SK-N-SH (cell line): ENCODE data around the gene FGD3. TPM values are rescaled to one million over a fixed set of nuclear protein-coding genes. Genes with fewer than 3 reads are reported as not detected.

Experiments
- CTCF ChIA-PET: fragments of 300-600, 350-600 bp; formaldehyde crosslinking; extraction: SDS; loops from one replicate; lab custom pipeline; 2021; lab: Yijun Ruan, JAX
- POLR2A ChIA-PET: fragments of 350-600 bp; sonication (Branson Sonifier 250); formaldehyde crosslinking; extraction: SDS; loops from one replicate; lab custom pipeline; 2020; ENCODE audit warnings: antibody characterized with exemption, inconsistent platforms; lab: Yijun Ruan, JAX
- DNase-seq: peaks from one replicate; pipeline ENCODE4 v3.0.0; 2012
- H2AFZ ChIP-seq: fragments of 200-600 bp; sonication (generic); 2 replicates; pipeline ENCODE4 v1.8.1; 2016; ENCODE audit warnings: antibody characterized with exemption, mild to moderate bottlenecking, low read depth
- H3F3A ChIP-seq: fragments of 200-600 bp; sonication (generic); replicated peaks from 2 replicates; pipeline ENCODE3; 2016; ENCODE audit warnings: antibody characterized with exemption, mild to moderate bottlenecking; ENCODE audit not compliant: insufficient read depth
- H3K27ac ChIP-seq, 2 experiments: fragments of 200-500 bp in 1 of 2; fragments of 200-600 bp in 1 of 2; sonication (Bioruptor generic) in 1 of 2; sonication (generic), shearing (Covaris generic) in 1 of 2; 2 replicates each; pipeline versions ENCODE4 v1.5.1 to v1.6.1; 2014 to 2016; ENCODE audit warnings: low read depth in 2 of 2, inconsistent platforms in 1 of 2, low read length in 1 of 2, mild to moderate bottlenecking in 1 of 2, mixed read lengths in 1 of 2
- H3K27me3 ChIP-seq: fragments of 200-600 bp; sonication (generic), shearing (Covaris generic); 2 replicates; pipeline ENCODE4 v1.6.1; 2016; ENCODE audit warnings: mixed run types; ENCODE audit not compliant: insufficient read depth
- H3K36me3 ChIP-seq, 2 experiments: fragments of 200-500 bp in 1 of 2; fragments of 200-600 bp in 1 of 2; sonication (Bioruptor generic) in 1 of 2; sonication (generic) in 1 of 2; replicated peaks in 1 of 2; 2 replicates each; pipeline versions ENCODE3 to v1.5.1; 2014 to 2016; ENCODE audit warnings: low read length in 1 of 2, mild to moderate bottlenecking in 1 of 2; ENCODE audit not compliant: insufficient read depth in 2 of 2, control insufficient read depth in 1 of 2
- H3K4me1 ChIP-seq, 2 experiments: fragments of 200-500 bp in 1 of 2; fragments of 200-600 bp in 1 of 2; sonication (Bioruptor generic) in 1 of 2; sonication (generic), shearing (Covaris generic) in 1 of 2; 2 replicates each; pipeline versions ENCODE4 v1.5.1 to v1.6.1; 2014 to 2016; ENCODE audit warnings: low read depth in 1 of 2, low read length in 1 of 2, mixed run types in 1 of 2; ENCODE audit not compliant: insufficient read depth in 2 of 2, control insufficient read depth in 1 of 2
- H3K4me2 ChIP-seq: fragments of 200-600 bp; sonication (generic), shearing (Covaris generic); 2 replicates; pipeline ENCODE4 v1.6.1; 2017; ENCODE audit warnings: mixed run types
- H3K4me3 ChIP-seq, 2 experiments: fragments of 200-500 bp in 1 of 2; fragments of 200-600 bp in 1 of 2; sonication (Bioruptor generic) in 1 of 2; sonication (generic), shearing (Covaris generic) in 1 of 2; 2 replicates each; pipeline versions ENCODE4 v1.5.1 to v1.8.1; 2014 to 2016; ENCODE audit warnings: low read depth in 2 of 2, inconsistent platforms in 1 of 2, low read length in 1 of 2, mild to moderate bottlenecking in 1 of 2, mixed read lengths in 1 of 2, moderate library complexity in 1 of 2
- H3K79me2 ChIP-seq: fragments of 200-600 bp; sonication (generic); 2 replicates; pipeline ENCODE4 v1.8.1; 2017; ENCODE audit warnings: mild to moderate bottlenecking; ENCODE audit not compliant: insufficient read depth
- H3K9ac ChIP-seq: fragments of 200-600 bp; sonication (generic); 2 replicates; pipeline ENCODE4 v1.6.1; 2017; ENCODE audit warnings: mixed run types
- H3K9me2 ChIP-seq: fragments of 200-600 bp; sonication (generic); 2 replicates; pipeline ENCODE4 v1.6.1; 2017; ENCODE audit warnings: mixed run types
- H3K9me3 ChIP-seq: fragments of 200-600 bp; sonication (generic); 2 replicates; pipeline ENCODE4 v1.6.1; 2017; ENCODE audit warnings: mixed run types, mild to moderate bottlenecking, moderate library complexity
- H4K20me1 ChIP-seq: fragments of 200-600 bp; sonication (generic); 2 replicates; pipeline ENCODE4 v1.6.1; 2017; ENCODE audit warnings: mild to moderate bottlenecking, mixed run types; ENCODE audit not compliant: insufficient read depth
- FOSL2 ChIP-seq: IDR thresholded peaks from 2 replicates; pipeline ENCODE4 v1.4.0; 2012; ENCODE audit warnings: low read depth, mild to moderate bottlenecking, moderate library complexity, borderline replicate concordance
- FOXJ3 ChIP-seq: sonication (generic); formaldehyde crosslinking; IDR thresholded peaks from 2 replicates; pipeline ENCODE4 v1.5.1; 2020; ENCODE audit warnings: mild to moderate bottlenecking, missing genetic modification reagents
- FOXM1 ChIP-seq: IDR thresholded peaks from 2 replicates; pipeline ENCODE4 v1.4.0; 2012; ENCODE audit warnings: low read depth, mild to moderate bottlenecking
- POLR2AphosphoS5 ChIP-seq: IDR thresholded peaks from 2 replicates; pipeline ENCODE4 v1.6.1; 2012; ENCODE audit warnings: low read depth, low read length
- TEAD4 ChIP-seq: IDR thresholded peaks from 2 replicates; pipeline ENCODE4 v1.4.0; 2012; ENCODE audit warnings: mild to moderate bottlenecking, borderline replicate concordance; ENCODE audit not compliant: insufficient read depth
- WGBS: methylation state at CpG from one replicate; pipeline ENCODE4 v1.1.6; 2017; ENCODE audit warnings: low lambda C conversion rate; 5-methylcytosine and 5-hydroxymethylcytosine counted together
- polyA plus RNA-seq, 3 experiments: library from polyadenylated mRNA; depleted of rRNA; stranded (reverse); fragments of >200 nt; gene quantifications; 2 replicates each; pipeline ENCODE4 v1.2.3, GENCODE V29; 2012
- TF ChIP-seq, protein P1 (sequence below): IDR thresholded peaks from 2 replicates; pipeline ENCODE4 v1.6.1; 2012; ENCODE audit warnings: mild to moderate bottlenecking, low read depth, low read length, moderate library complexity
- TF ChIP-seq, protein P2 (sequence below): IDR thresholded peaks from 2 replicates; pipeline ENCODE4 v1.4.0; 2012; ENCODE audit warnings: low read depth, borderline replicate concordance

FGD3 gene
- polyA plus RNA-seq, 1 of the 3 experiments (the other 2 are of a cell fraction), result not detected

GRCh38 chr9:93057042-93057702 lies 109.8 kb downstream of the FGD3 start (continued):
- TF ChIP-seq, protein P1, sequence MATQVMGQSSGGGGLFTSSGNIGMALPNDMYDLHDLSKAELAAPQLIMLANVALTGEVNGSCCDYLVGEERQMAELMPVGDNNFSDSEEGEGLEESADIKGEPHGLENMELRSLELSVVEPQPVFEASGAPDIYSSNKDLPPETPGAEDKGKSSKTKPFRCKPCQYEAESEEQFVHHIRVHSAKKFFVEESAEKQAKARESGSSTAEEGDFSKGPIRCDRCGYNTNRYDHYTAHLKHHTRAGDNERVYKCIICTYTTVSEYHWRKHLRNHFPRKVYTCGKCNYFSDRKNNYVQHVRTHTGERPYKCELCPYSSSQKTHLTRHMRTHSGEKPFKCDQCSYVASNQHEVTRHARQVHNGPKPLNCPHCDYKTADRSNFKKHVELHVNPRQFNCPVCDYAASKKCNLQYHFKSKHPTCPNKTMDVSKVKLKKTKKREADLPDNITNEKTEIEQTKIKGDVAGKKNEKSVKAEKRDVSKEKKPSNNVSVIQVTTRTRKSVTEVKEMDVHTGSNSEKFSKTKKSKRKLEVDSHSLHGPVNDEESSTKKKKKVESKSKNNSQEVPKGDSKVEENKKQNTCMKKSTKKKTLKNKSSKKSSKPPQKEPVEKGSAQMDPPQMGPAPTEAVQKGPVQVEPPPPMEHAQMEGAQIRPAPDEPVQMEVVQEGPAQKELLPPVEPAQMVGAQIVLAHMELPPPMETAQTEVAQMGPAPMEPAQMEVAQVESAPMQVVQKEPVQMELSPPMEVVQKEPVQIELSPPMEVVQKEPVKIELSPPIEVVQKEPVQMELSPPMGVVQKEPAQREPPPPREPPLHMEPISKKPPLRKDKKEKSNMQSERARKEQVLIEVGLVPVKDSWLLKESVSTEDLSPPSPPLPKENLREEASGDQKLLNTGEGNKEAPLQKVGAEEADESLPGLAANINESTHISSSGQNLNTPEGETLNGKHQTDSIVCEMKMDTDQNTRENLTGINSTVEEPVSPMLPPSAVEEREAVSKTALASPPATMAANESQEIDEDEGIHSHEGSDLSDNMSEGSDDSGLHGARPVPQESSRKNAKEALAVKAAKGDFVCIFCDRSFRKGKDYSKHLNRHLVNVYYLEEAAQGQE, result no peak

GRCh38 chr9:93057703-93058354 lies 110.5 kb downstream of the FGD3 start:
- no peaks in the 10 kb centered on the region for H3K36me3 ChIP-seq
- WGBS, result 91% methylated on average over 14 of the region's 14 CpGs
- peaks cover 0 to 13% of the 10 kb centered on the region in 2 experiments; a peak in 1 of 4 replicates for H3K4me1 ChIP-seq
- POLR2A ChIA-PET, result no interaction called here
- H2AFZ ChIP-seq, result no peak overlapping the region
- CTCF ChIA-PET, result no interaction called here
- no peaks in the 10 kb centered on the region for H4K20me1 ChIP-seq
- H3F3A ChIP-seq, result no peaks in the 10 kb centered on the region
- H3K27ac ChIP-seq, result no peak overlapping the region
- no peaks in the 10 kb centered on the region for H3K9me2 ChIP-seq
- no peak for TF ChIP-seq FOSL2
- no peak for TF ChIP-seq FOXM1
- TF ChIP-seq FOXJ3 (CRISPR knock-in tag), result no peak
- TF ChIP-seq POLR2AphosphoS5, result no peak
- no peak for TF ChIP-seq TEAD4
- TF ChIP-seq, protein P2, sequence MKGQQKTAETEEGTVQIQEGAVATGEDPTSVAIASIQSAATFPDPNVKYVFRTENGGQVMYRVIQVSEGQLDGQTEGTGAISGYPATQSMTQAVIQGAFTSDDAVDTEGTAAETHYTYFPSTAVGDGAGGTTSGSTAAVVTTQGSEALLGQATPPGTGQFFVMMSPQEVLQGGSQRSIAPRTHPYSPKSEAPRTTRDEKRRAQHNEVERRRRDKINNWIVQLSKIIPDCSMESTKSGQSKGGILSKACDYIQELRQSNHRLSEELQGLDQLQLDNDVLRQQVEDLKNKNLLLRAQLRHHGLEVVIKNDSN, result no peak
- TF ChIP-seq, all 33 proteins: peak for 0
- H3K4me3 ChIP-seq, result no peak overlapping the region
- H3K79me2 ChIP-seq, result no peaks in the 10 kb centered on the region
- H3K9me3 ChIP-seq, result no peaks in the 10 kb centered on the region
- no peak for DNase-seq
- H3K9ac ChIP-seq, result no peak overlapping the region
- H3K27me3 ChIP-seq, result no peaks in the 10 kb centered on the region
- H3K4me2 ChIP-seq, result no peak overlapping the region
